ENCODE results near the gene FDXR.

Gene FDXR

GRCh38 chr17:74850914-74851313 is 21.9 kb downstream of the FDXR start:
- Mint-ChIP-seq H3K27me3 (peaks cover 36% of the 10 kb centered on the region), H3K4me1 (peaks cover 2% of the 10 kb centered on the region), H3K4me3 (no peak overlapping the region), H3K36me3 (no peaks in the 10 kb centered on the region), H3K27ac (no peak overlapping the region), H3K9me3 (no peaks in the 10 kb centered on the region)
- DNase-seq (ENCODE audit: low spot score in 2 of 2) (no peak), ATAC-seq (ENCODE audit: low read depth) (no peak)

- no peak for DNase-seq (ENCODE audit: low spot score in 2 of 2)
- H3K27ac Mint-ChIP-seq, result no peak overlapping the region
- H3K27me3 Mint-ChIP-seq, result peaks cover 36% of the 10 kb centered on the region
- no peak overlapping the region for H3K4me3 Mint-ChIP-seq
- ATAC-seq (ENCODE audit: low read depth), result no peak
- no peaks in the 10 kb centered on the region for H3K36me3 Mint-ChIP-seq
- no peaks in the 10 kb centered on the region for H3K9me3 Mint-ChIP-seq
- peaks cover 2% of the 10 kb centered on the region for H3K4me1 Mint-ChIP-seq
These were observed 22.5 kb downstream of the FDXR start for GRCh38 chr17:74850310-74850709.

GRCh38 chr17:74848656-74849399 is 24.0 kb downstream of the FDXR start:
- Mint-ChIP-seq H3K27ac (no peak overlapping the region), H3K4me3 (no peak overlapping the region), H3K36me3 (no peaks in the 10 kb centered on the region), H3K27me3 (peaks cover 26% of the 10 kb centered on the region), H3K4me1 (peaks cover 2% of the 10 kb centered on the region), H3K9me3 (no peaks in the 10 kb centered on the region)
- no peak for DNase-seq (ENCODE audit: low spot score in 2 of 2)
- no peak for ATAC-seq (ENCODE audit: low read depth)

- no peak overlapping the region for H3K27ac Mint-ChIP-seq
- H3K4me1 Mint-ChIP-seq, result peaks cover 7% of the 10 kb centered on the region
- DNase-seq (ENCODE audit: low spot score in 2 of 2) (no peak), ATAC-seq (ENCODE audit: low read depth) (no peak)
- H3K36me3 Mint-ChIP-seq, result no peaks in the 10 kb centered on the region
- H3K4me3 Mint-ChIP-seq, result no peak overlapping the region
- peaks cover 22% of the 10 kb centered on the region for H3K27me3 Mint-ChIP-seq
- no peaks in the 10 kb centered on the region for H3K9me3 Mint-ChIP-seq
These were observed 26.2 kb downstream of the FDXR start for GRCh38 chr17:74846621-74847020.

GRCh38 chr17:74843352-74843627 is 29.5 kb downstream of the FDXR start:
- no peaks in the 10 kb centered on the region for H3K36me3 Mint-ChIP-seq
- H3K27ac Mint-ChIP-seq, result no peak overlapping the region
- ATAC-seq (ENCODE audit: low read depth), result no peak
- H3K27me3 Mint-ChIP-seq, result peaks cover 9% of the 10 kb centered on the region
- no peak for DNase-seq (ENCODE audit: low spot score in 2 of 2)
- H3K9me3 Mint-ChIP-seq, result no peaks in the 10 kb centered on the region
- peaks cover 19% of the 10 kb centered on the region for H3K4me1 Mint-ChIP-seq
- H3K4me3 Mint-ChIP-seq, result peak overlapping the region; percentile 32

GRCh38 chr17:74842599-74843351 is 30.0 kb downstream of the FDXR start:
- peaks cover 19% of the 10 kb centered on the region for H3K4me1 Mint-ChIP-seq
- H3K27ac Mint-ChIP-seq, result no peak overlapping the region
- H3K9me3 Mint-ChIP-seq, result no peaks in the 10 kb centered on the region
- no peak for DNase-seq (ENCODE audit: low spot score in 2 of 2)
- ATAC-seq (ENCODE audit: low read depth), result peak; percentile 38
- H3K27me3 Mint-ChIP-seq, result peaks cover 9% of the 10 kb centered on the region
- no peaks in the 10 kb centered on the region for H3K36me3 Mint-ChIP-seq
- no peak overlapping the region for H3K4me3 Mint-ChIP-seq

GRCh38 chr17:74842146-74842598 is 30.6 kb downstream of the FDXR start:
- peaks cover 9% of the 10 kb centered on the region for H3K27me3 Mint-ChIP-seq
- no peaks in the 10 kb centered on the region for H3K36me3 Mint-ChIP-seq
- no peak overlapping the region for H3K27ac Mint-ChIP-seq
- no peaks in the 10 kb centered on the region for H3K9me3 Mint-ChIP-seq
- ATAC-seq (ENCODE audit: low read depth) (no peak), DNase-seq (ENCODE audit: low spot score in 2 of 2) (no peak)
- peak overlapping the region; percentile 44 for H3K4me3 Mint-ChIP-seq
- H3K4me1 Mint-ChIP-seq, result peaks cover 19% of the 10 kb centered on the region

GRCh38 chr17:74840989-74841666 is 31.7 kb downstream of the FDXR start:
- Mint-ChIP-seq H3K9me3 (no peaks in the 10 kb centered on the region), H3K4me3 (peak overlapping the region; percentile 38), H3K4me1 (peaks cover 21% of the 10 kb centered on the region), H3K27ac (no peak overlapping the region), H3K27me3 (peaks cover 9% of the 10 kb centered on the region), H3K36me3 (peaks cover 4% of the 10 kb centered on the region)
- DNase-seq (ENCODE audit: low spot score in 2 of 2), result no peak
- ATAC-seq (ENCODE audit: low read depth), result peak; percentile 67

GRCh38 chr17:74839990-74840852 is 32.6 kb downstream of the FDXR start:
- DNase-seq (ENCODE audit: low spot score in 2 of 2), result no peak
- peaks cover 4% of the 10 kb centered on the region for H3K27me3 Mint-ChIP-seq
- peaks cover 27% of the 10 kb centered on the region for H3K4me1 Mint-ChIP-seq
- no peaks in the 10 kb centered on the region for H3K9me3 Mint-ChIP-seq
- peaks cover 7% of the 10 kb centered on the region for H3K36me3 Mint-ChIP-seq
- no peak overlapping the region for H3K4me3 Mint-ChIP-seq
- H3K27ac Mint-ChIP-seq, result no peak overlapping the region
- no peak for ATAC-seq (ENCODE audit: low read depth)

- DNase-seq (ENCODE audit: low spot score in 2 of 2), result no peak
- Mint-ChIP-seq H3K36me3 (peaks cover 7% of the 10 kb centered on the region), H3K4me3 (no peak overlapping the region), H3K9me3 (no peaks in the 10 kb centered on the region), H3K27ac (no peak overlapping the region), H3K4me1 (peaks cover 36% of the 10 kb centered on the region), H3K27me3 (no peaks in the 10 kb centered on the region)
- no peak for ATAC-seq (ENCODE audit: low read depth)
These were observed 34.5 kb downstream of the FDXR start for GRCh38 chr17:74838274-74838673.

GRCh38 chr17:74836691-74837467 is 35.9 kb downstream of the FDXR start:
- Mint-ChIP-seq H3K36me3 (peaks cover 7% of the 10 kb centered on the region), H3K4me1 (peaks cover 44% of the 10 kb centered on the region), H3K4me3 (no peak overlapping the region), H3K27ac (no peak overlapping the region), H3K9me3 (no peaks in the 10 kb centered on the region), H3K27me3 (no peaks in the 10 kb centered on the region)
- DNase-seq (ENCODE audit: low spot score in 2 of 2) (no peak), ATAC-seq (ENCODE audit: low read depth) (no peak)

GRCh38 chr17:74836191-74836590 is 36.6 kb downstream of the FDXR start:
- Mint-ChIP-seq H3K9me3 (no peaks in the 10 kb centered on the region), H3K27ac (no peak overlapping the region), H3K27me3 (no peaks in the 10 kb centered on the region), H3K36me3 (peaks cover 7% of the 10 kb centered on the region), H3K4me1 (peaks cover 37% of the 10 kb centered on the region), H3K4me3 (no peak overlapping the region)
- ATAC-seq (ENCODE audit: low read depth), result no peak
- no peak for DNase-seq (ENCODE audit: low spot score in 2 of 2)
